ENCODE measurements around the gene MRPL2. TPM values are rescaled to one million over a fixed set of nuclear protein-coding genes. Genes with fewer than 3 reads are reported as not detected.

MRPL2 gene
- total RNA-seq, 3 donors from 2014 or later, result 17.9 to 32.1 (median 29.1) TPM

DNA sequence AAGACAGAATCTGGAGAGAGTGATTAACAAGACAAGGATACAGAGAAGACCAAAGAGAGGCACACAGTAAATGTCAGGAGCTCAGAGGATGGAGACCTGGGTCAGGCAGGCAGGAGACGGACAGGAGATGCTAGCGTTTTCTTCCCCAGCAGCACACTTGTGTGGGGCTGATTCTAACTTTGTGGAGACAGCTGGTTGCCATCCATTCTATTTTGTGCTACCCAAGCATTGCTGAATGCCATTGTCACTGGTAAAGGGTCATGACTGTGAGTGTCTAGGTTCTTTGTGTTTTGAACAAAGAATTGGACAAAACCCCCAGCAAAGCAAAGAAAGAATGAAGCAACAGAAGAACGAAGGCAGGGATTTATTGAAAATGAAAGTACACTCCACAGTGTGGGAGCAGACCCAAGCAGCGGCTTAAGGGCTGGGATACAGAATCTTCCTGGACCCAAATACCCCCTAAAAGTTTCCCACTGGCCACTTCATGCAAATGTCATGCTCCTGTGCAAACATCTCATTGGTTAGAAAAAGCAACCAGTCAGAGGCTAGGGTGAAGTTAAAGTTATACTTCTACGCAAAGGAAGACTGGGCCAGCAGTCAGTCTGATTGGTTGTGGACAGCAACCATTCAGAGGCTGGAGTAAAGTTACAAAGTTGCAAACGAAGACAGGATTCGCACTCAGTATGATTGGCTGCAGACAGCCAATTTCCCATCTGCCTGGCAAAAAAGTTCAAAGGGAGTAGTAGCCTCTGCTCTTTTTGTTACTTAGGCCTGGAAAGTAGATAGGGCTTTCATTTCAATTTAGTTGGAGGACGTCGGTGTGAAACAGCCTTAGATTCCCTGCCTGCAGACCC, 34.4 kb upstream of the MRPL2 start:
- TF ChIP-seq POLR2A (IDR thresholded peaks at IDR 0.05), result no peak
- TF ChIP-seq POLR2AphosphoS5 (IDR thresholded peaks at IDR 0.05), result no peak
- TF ChIP-seq, protein P1, sequence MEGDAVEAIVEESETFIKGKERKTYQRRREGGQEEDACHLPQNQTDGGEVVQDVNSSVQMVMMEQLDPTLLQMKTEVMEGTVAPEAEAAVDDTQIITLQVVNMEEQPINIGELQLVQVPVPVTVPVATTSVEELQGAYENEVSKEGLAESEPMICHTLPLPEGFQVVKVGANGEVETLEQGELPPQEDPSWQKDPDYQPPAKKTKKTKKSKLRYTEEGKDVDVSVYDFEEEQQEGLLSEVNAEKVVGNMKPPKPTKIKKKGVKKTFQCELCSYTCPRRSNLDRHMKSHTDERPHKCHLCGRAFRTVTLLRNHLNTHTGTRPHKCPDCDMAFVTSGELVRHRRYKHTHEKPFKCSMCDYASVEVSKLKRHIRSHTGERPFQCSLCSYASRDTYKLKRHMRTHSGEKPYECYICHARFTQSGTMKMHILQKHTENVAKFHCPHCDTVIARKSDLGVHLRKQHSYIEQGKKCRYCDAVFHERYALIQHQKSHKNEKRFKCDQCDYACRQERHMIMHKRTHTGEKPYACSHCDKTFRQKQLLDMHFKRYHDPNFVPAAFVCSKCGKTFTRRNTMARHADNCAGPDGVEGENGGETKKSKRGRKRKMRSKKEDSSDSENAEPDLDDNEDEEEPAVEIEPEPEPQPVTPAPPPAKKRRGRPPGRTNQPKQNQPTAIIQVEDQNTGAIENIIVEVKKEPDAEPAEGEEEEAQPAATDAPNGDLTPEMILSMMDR (IDR thresholded peaks at IDR 0.05), result no peak
- intact Hi-C loops (cut with DNase I; ENCODE audit: low total_unique reads), result no loop called here

DNA sequence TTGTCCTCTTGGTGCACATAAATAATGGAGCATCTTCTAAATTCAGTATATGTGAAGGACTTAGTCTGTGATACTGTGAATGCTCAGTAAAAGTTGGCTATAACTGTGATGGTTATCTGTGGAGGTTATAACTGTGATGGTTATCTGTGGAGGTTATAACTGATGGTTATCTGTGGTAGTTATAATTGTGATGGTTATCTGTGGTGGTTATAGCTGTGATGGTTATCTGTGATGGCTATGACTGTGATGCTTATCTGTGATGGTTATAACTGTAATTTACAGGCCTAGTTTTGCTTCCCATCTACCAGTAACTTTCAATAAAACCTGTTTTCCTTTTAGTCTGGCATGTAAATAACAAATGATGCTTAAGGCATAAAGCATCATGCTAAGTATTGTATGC, 33.4 kb upstream of the MRPL2 start:
- Histone ChIP-seq H3K27ac (peak overlapping the region; percentile 92 to 93), H3K36me3 (no peaks in the 10 kb centered on the region), H3K4me3 (no peak overlapping the region), H3K4me1 (peaks cover 20 to 40% of the 10 kb centered on the region in 2 donors), H3K9me3 (no peaks in the 10 kb centered on the region), H3K27me3 (no peaks in the 10 kb centered on the region)
- no peak for DNase-seq (ENCODE audit: low spot score in 2 of 2)
- intact Hi-C loops (cut with DNase I; ENCODE audit: low total_unique reads), result no loop called here
- no peak for TF ChIP-seq POLR2AphosphoS5 (IDR thresholded peaks at IDR 0.05)
- TF ChIP-seq POLR2A (IDR thresholded peaks at IDR 0.05), result no peak
- TF ChIP-seq, protein P1 (IDR thresholded peaks at IDR 0.05), result no peak

More for the DNA sequence above, 34.4 kb upstream of the MRPL2 start:
- no peaks in the 10 kb centered on the region for H3K36me3 ChIP-seq
- H3K27ac ChIP-seq, result peak overlapping the region; percentile 64 to 92
- no peaks in the 10 kb centered on the region for H3K27me3 ChIP-seq
- H3K9me3 ChIP-seq, result no peaks in the 10 kb centered on the region
- peak in 1 of 2 donors; percentile 30 for DNase-seq (ENCODE audit: low spot score in 2 of 2)
- peaks cover 20 to 47% of the 10 kb centered on the region in 2 donors for H3K4me1 ChIP-seq
- peak overlapping the region; percentile 34 to 61 (median 41) for H3K4me3 ChIP-seq

DNA sequence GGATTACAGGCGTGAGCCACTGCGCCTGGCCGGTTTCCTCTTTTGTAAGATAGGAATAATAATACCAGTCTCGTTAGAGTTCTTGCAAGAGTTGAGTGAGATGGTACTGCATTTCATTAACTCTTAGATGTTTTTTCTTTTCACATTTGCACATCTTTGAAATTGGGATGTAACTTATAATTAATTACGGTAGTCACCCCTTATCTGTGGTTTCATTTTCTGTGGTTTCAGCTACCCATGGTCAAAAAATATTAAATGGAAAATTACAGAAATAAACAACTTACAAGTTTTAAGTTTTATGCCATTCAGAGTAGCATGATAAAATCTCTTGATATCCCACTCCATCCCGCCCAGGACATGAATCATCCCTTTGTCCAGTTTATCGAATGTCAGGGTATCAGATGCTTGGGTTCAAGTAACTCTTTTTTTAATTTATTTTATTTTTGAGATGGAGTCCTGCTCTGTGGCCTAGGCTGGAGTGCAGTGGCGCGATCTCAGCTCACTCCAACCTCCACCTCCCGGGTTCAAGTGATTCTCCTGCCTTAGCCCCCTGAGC, 32.3 kb upstream of the MRPL2 start:
- H3K27ac ChIP-seq, result peak overlapping the region; percentile 92 to 93
- peaks cover 15 to 29% of the 10 kb centered on the region in 2 donors for H3K4me1 ChIP-seq
- H3K9me3 ChIP-seq, result no peaks in the 10 kb centered on the region
- DNase-seq (ENCODE audit: low spot score in 2 of 2), result no peak
- intact Hi-C loops (cut with DNase I; ENCODE audit: low total_unique reads), result no loop called here
- H3K27me3 ChIP-seq, result no peaks in the 10 kb centered on the region
- H3K4me3 ChIP-seq, result no peak overlapping the region
- no peaks in the 10 kb centered on the region for H3K36me3 ChIP-seq
- TF ChIP-seq POLR2AphosphoS5 (IDR thresholded peaks at IDR 0.05) (no peak), POLR2A (IDR thresholded peaks at IDR 0.05) (no peak)
- TF ChIP-seq, protein P1 (IDR thresholded peaks at IDR 0.05), result no peak

DNA sequence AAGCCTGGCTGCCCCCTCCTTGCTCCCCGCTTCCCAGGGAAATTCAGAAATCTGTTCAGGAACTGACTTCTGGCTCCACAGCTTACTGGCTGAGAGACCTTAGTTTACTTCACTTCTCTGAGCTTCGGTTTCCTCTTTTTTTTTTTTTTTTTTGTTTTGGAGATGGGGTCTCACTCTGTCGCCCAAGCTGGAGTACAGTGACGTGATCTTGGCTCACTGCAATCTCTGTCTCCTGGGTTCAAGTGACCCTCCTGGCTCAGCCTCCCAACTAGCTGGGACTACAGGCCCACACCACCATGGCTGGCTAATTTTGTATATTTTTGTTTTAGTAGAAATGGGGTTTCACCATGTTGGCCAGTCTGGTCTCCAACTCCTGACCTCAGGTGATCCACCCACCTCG, 31.8 kb upstream of the MRPL2 start:
- no peaks in the 10 kb centered on the region for H3K36me3 ChIP-seq
- no peak overlapping the region for H3K4me3 ChIP-seq
- no peaks in the 10 kb centered on the region for H3K27me3 ChIP-seq
- peaks cover 13 to 26% of the 10 kb centered on the region in 2 donors for H3K4me1 ChIP-seq
- no peak for DNase-seq (ENCODE audit: low spot score in 2 of 2)
- intact Hi-C loops (cut with DNase I; ENCODE audit: low total_unique reads), result no loop called here
- TF ChIP-seq, protein P1 (IDR thresholded peaks at IDR 0.05), result no peak
- TF ChIP-seq POLR2A (IDR thresholded peaks at IDR 0.05) (no peak), POLR2AphosphoS5 (IDR thresholded peaks at IDR 0.05) (no peak)
- peak overlapping the region; percentile 92 to 93 for H3K27ac ChIP-seq
- H3K9me3 ChIP-seq, result no peaks in the 10 kb centered on the region

DNA sequence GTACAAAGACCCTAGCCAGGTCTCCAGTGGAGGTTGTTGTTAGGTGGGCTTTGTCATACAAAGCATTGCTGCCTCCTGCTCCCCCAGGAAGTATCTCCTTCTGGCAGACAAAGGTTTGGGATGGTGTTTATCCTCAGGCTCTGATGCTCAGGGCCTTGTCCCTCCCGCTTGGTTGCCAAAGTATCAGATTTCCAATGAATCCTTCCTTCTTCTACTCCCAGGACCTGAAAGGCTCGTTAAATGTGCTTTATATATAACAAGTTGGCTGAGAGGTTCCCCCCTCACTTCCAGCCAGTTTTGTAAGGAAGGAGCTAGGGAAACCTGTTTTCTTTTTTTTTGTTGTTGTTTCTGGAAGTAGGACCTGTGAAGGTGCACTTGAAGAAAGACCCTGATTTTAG, 31.3 kb upstream of the MRPL2 start:
- Histone ChIP-seq H3K4me3 (peak overlapping the region in 1 of 3 donors; percentile 11), H3K9me3 (no peaks in the 10 kb centered on the region), H3K27me3 (no peaks in the 10 kb centered on the region), H3K27ac (peak overlapping the region; percentile 92 to 93), H3K4me1 (peaks cover 13 to 21% of the 10 kb centered on the region in 2 donors), H3K36me3 (no peaks in the 10 kb centered on the region)
- intact Hi-C loops (cut with DNase I; ENCODE audit: low total_unique reads), result no loop called here
- TF ChIP-seq POLR2A (IDR thresholded peaks at IDR 0.05), result no peak
- no peak for DNase-seq (ENCODE audit: low spot score in 2 of 2)

Measured in breast epithelium (tissue), 4 donors.